Activated CD8-positive, alpha-beta memory T cell treated with anti-CD3 and anti-CD28 coated beads, Interleukin-2, amount 50 U/mL, for 1 hour (primary cell): ENCODE data around the gene FAM89B.

ENCODE experiments used
- DNase-seq: peaks from one replicate; pipeline ENCODE4 v3.0.0-alpha.2; 2020; ENCODE audit errors: extremely low read depth

Gene FAM89B

GRCh38 chr11:65573391-65574079, 1.2 kb downstream of the FAM89B start:
- no peak for DNase-seq

- no peak for DNase-seq
Observed at GRCh38 chr11:65574109-65574810, 1.9 kb downstream of the FAM89B start.

DNA sequence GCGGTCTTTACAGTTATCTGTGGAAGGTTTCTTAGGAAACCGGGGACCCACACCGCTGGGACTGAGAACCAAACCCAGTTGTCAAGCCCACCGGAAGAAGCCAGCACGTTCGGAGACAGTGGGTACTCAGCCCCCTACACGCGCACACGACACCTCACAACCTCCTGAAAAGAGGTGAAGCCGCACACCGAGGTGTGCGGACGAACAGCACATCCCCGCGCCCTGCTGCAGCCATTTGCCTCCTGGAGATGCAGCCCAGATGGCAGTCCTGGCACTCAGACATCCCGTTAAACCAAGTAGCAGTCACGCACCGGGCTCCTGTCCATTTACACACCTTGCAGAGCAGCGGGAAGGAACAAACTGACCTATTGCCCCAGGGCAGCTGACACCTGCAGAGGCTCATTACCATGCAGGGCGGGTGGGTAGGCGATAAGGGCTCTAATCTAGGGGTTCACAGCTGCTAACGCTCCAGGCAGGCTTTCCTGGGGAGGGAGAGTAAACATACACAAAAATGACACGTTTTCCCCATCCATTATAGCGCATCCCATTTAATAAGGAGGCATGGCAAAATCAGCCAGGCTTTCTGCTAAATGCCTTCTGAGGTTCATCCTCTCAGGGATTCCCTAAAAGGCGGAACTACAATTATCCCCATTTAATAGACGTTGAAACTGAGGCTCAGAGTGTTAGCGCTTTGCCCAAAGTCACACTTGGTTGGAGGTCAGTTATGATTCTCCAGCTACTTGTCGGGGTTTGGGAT, 2.7 kb downstream of the FAM89B start:
- DNase-seq, result no peak

DNA sequence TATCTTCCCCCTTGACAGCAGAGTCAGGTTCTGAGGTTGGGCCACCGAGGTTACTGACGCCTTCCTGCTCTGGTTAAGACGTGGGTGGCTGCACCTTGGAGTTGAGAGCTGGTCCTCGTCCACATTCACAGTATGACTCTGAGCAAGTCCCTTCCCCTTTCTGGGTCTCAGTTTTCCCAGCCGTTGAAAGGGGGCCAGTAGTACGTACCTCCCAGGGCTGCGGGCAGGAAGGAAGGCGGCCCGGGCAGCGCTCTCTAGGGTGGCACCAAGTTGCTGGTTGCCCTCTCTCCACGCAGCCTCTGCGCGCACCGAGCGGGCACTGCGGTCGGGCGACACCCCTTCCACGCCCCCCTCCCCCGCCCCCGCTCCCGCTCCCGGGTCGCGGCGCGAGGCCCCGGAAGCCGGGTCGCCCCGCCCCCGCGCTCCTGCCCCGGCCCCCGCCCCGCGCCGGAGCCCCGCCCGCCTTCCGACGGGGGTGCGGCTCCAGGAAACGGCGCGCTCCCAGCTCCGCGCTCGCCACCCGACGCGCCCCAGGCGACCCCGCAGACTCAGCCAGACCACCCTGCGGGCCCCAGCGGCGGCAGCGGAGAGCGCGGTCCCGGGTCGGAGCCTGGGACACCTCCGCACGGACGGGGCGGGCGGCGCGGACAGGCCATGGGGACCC, 3.4 kb downstream of the FAM89B start, which contains the start of gene EHBP1L1:
Gene EHBP1L1, plus strand, starts transcription at position 486 of the 664 bp plus-strand sequence. CDS start 250 bp downstream, outside the sequence.
- DNase-seq, result no peak

- no peak for DNase-seq
Observed at GRCh38 chr11:65576232-65576866, 4.0 kb downstream of the FAM89B start.

GRCh38 chr11:65576867-65577755, 4.8 kb downstream of the FAM89B start:
- DNase-seq, result no peak

DNA sequence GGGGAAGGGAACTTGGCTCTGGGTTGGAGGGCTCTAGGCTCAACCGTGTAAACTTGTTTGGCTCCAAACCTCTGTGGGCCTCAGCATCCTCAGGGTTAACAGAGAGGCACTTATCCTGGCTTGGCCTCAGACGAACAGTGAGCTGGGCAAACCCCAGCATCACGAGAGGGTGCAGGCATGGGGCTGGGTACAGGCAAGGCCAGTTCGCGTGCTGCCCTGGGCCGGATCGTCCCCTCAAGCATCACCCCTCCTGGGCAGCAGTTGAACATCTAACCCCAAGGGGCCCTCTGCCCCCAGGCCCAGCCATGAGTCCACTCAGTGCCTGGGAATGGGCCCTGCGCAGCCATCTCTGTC, 5.4 kb downstream of the FAM89B start:
- DNase-seq, result no peak

- no peak for DNase-seq
Observed at GRCh38 chr11:65578134-65578533, 5.8 kb downstream of the FAM89B start.

DNA sequence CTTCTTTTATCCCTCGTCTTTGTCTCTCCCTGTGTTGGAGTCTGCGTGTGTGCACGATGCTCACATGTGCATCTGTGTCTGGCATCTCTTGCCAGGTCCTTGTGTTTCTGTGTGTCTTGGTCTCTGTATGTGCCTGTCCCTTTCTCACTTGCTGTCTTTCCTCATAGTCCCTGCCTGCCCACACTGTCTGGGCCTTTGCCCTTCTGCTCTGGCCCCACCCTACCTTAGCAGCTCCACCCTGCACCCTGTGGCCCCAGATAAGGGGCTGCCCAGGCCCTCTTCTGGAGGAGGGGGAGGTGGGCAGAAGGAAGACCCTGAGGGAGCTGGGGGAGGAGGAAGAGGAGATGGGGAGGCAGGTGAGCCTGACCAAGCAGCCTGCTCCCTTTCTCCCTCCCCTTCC, 6.3 kb downstream of the FAM89B start:
- no peak for DNase-seq

GRCh38 chr11:65579291-65579690, 7.0 kb downstream of the FAM89B start:
- DNase-seq, result no peak

- no peak for DNase-seq
Observed at GRCh38 chr11:65580031-65580692, 7.8 kb downstream of the FAM89B start.

DNA sequence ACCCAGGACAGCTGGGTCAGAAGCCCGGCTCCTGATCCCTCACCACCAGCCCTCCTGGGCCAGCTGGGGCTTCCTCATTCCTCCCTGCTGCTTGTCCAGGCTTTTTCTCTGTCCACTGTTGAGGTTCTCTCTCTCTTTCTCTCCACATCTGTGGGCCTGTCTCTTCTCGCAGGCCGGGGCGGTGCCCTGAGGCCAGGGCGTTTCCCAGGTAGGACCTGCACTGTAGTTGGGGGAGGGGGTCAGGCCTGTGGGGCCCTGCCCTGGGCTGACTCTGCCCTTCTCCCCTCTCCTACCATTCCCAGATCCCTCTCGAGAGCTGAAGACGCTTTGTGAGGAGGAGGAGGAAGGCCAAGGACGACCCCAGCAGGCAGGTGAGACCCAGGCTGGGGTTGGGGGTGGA, 8.4 kb downstream of the FAM89B start:
- no peak for DNase-seq

DNA sequence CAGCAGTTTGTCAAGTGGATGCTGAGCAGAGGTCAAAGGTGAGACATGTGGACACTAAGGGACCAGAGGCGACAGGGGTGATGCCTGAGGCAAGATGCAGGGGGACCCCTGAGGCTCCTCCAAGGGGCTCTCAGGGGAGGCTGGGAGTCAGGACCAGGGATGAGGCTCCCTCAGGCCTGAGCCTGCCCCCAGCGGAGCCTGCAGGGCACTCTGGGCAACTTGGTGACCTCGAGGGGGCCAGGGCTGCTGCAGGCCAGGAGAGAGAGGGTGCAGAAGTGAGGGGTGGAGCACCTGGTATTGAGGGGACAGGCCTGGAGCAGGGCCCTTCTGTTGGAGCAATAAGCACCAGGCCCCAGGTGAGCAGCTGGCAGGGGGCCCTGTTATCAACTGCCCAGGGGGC, 9.6 kb downstream of the FAM89B start:
- no peak for DNase-seq

DNA sequence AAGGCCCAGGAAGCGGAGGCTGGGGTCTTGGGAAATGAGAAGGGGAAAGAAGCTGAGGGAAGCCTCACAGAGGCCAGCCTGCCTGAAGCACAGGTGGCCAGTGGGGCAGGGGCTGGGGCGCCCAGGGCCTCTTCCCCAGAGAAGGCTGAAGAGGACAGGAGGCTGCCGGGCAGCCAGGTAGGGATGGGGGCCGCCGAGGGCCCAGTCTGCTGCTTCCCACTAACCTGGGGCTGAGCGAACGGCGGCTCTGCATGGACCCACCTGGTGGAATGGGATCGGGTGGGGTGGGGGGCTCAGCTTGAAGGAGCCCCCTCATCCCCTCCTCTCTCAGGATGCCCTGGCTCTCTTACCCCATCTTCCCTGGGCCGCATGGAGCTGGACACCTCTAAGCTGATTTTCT, 11.3 kb downstream of the FAM89B start:
- no peak for DNase-seq

- no peak for DNase-seq
Observed at GRCh38 chr11:65584106-65584505, 11.8 kb downstream of the FAM89B start.

DNA sequence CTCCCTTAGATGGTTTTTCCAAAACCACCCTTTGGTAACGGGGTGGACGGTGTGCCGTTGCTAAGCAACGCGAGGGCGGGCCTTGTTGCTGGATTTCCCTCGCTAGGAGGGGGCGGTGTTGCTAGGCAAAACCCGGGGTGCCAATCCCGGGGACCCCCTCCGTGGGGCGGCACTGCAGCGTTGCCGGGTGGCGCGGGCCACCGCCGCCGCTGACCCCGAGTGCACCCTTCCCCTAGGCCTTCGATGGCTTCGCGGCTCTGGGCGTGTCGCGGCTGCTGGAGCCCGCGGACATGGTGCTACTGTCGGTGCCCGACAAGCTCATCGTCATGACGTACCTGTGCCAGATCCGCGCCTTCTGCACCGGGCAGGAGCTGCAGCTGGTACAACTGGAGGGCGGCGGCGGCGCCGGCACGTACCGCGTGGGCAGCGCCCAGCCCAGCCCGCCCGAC, 12.4 kb downstream of the FAM89B start:
- DNase-seq, result no peak

DNA sequence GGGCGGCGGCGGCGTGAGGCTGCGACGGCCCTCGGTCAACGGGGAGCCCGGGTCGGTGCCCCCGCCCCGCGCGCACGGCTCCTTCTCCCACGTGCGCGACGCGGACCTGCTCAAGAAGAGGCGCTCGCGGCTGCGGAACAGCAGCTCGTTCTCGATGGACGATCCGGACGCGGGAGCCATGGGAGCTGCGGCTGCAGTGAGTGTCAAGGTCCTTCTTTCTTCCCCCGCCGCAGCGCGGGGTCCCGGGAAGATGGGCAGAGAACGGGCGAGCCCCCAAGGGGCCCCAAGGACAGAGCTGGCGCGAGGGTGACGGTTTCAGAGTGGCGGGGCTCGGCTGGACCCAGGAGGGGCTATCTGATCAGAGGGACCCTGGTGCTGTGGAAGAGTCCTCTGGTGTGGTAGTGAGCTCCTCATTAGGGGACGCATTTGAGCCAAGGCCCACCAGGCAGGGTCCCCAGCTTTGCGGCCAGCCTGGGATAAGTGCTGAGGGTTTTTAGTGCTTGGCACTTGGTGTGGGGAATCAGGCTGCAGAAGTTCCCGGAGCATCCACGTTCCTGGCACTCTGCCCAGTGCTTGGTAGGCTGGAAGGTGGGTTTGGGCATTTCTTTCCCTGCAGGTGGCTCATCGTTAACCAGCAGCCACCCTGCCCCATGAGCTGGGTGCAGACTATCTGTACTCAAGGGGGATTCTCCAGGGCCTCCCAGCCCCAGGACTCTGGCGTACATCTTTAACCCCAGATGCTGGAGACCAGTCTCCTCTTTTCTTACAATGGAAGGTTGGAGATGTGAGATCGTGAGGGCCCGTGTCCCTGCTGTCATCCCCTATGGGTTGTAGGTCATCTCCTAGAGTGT, 13.3 kb downstream of the FAM89B start:
- DNase-seq, result no peak

DNA sequence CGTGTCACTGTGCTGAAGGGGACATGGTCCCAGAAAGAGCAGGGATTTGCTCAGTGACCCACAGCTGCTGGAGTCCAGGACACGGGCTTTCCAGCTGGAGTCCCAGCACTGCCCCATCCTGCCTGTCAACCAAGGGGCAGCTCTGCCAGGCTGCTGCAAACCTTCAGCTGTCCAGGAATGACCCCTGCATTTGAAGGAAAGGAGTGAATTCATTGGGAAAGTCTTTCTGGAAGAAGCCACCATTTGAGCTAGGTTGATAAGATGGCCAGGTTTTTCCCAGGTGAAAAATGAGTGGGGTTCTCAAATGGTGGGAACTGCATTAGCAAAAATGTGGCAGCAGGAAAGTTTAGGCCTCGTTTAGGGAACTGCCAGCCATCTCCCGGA, 13.9 kb downstream of the FAM89B start:
- no peak for DNase-seq

DNA sequence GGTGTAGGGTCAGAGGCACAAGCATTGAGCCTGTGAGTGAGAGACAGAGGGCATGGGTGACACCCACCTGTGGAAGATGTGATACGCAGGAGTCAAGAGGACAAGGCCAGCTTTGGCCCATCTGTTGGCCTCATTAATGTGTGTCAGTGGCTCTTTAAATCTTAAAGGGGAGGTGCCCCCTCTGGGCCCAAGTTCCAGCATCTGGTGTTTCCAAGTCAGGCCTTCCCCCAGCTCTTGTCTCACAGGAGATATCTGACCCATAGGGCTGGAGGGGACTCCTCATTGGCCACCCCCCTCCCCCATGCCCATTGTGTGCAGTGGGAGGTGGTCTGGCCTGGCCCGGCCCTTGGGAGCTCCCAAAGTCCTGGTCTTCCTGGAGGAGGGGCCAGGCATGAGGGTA, 14.3 kb downstream of the FAM89B start:
- no peak for DNase-seq
